ENCODE data around the gene EZR.

EZR gene

GRCh38 chr6:158735009-158735408 lies 84.2 kb downstream of the EZR start:
- Histone ChIP-seq H2AFZ (ENCODE audit: low read length) (no peak overlapping the region), H3K4me1 (ENCODE audit: insufficient read depth, low read length, severe bottlenecking) (no peaks in the 10 kb centered on the region), H3K9me3 (ENCODE audit: low read length) (peaks cover 20% of the 10 kb centered on the region), H3K4me3 (ENCODE audit: low read depth, low read length, poor library complexity, severe bottlenecking) (no peak overlapping the region), H3K4me2 (ENCODE audit: low read length) (no peak overlapping the region), H3K9me2 (ENCODE audit: low read depth, low read length) (no peaks in the 10 kb centered on the region), H3F3A (ENCODE audit: insufficient read depth, low read length) (no peaks in the 10 kb centered on the region), H3K79me2 (ENCODE audit: insufficient read depth, low read length) (no peaks in the 10 kb centered on the region), H3K9ac (ENCODE audit: low read length) (no peak overlapping the region), H4K20me1 (ENCODE audit: insufficient read depth, low read length) (no peaks in the 10 kb centered on the region), H3K27ac (ENCODE audit: low read depth, low read length, poor library complexity, severe bottlenecking) (no peak overlapping the region), H3K36me3 (ENCODE audit: insufficient read depth, low read length) (peaks cover 4% of the 10 kb centered on the region; the same call in 1 of the 2 replicates), H3K27me3 (ENCODE audit: insufficient read depth, low read length) (no peaks in the 10 kb centered on the region)
- TF ChIP-seq EZH2 (IDR thresholded peaks at IDR 0.05; ENCODE audit: borderline replicate concordance, low read length) (no peak), CTCF (IDR thresholded peaks at IDR 0.05; ENCODE audit: low read length) (no peak)

GRCh38 chr6:158730541-158730907 lies 88.6 kb downstream of the EZR start:
- H3F3A ChIP-seq (ENCODE audit: insufficient read depth, low read length) = no peaks in the 10 kb centered on the region
- no peak for TF ChIP-seq CTCF (IDR thresholded peaks at IDR 0.05; ENCODE audit: low read length)
- no peak for TF ChIP-seq EZH2 (IDR thresholded peaks at IDR 0.05; ENCODE audit: borderline replicate concordance, low read length)
- H3K4me2 ChIP-seq (ENCODE audit: low read length) = no peak overlapping the region
- no peak overlapping the region for H2AFZ ChIP-seq (ENCODE audit: low read length)
- H3K27me3 ChIP-seq (ENCODE audit: insufficient read depth, low read length) = no peaks in the 10 kb centered on the region
- no peak overlapping the region for H3K9ac ChIP-seq (ENCODE audit: low read length)
- peaks cover 4% of the 10 kb centered on the region; the same call in 1 of the 2 replicates for H3K36me3 ChIP-seq (ENCODE audit: insufficient read depth, low read length)
- H3K9me2 ChIP-seq (ENCODE audit: low read depth, low read length) = no peaks in the 10 kb centered on the region
- peaks cover 20% of the 10 kb centered on the region for H3K9me3 ChIP-seq (ENCODE audit: low read length)
- no peaks in the 10 kb centered on the region for H3K79me2 ChIP-seq (ENCODE audit: insufficient read depth, low read length)
- no peaks in the 10 kb centered on the region for H3K4me1 ChIP-seq (ENCODE audit: insufficient read depth, low read length, severe bottlenecking)
- no peak overlapping the region for H3K27ac ChIP-seq (ENCODE audit: low read depth, low read length, poor library complexity, severe bottlenecking)
- H4K20me1 ChIP-seq (ENCODE audit: insufficient read depth, low read length) = no peaks in the 10 kb centered on the region
- H3K4me3 ChIP-seq (ENCODE audit: low read depth, low read length, poor library complexity, severe bottlenecking) = no peak overlapping the region

- Histone ChIP-seq H3K27me3 (ENCODE audit: insufficient read depth, low read length) (no peaks in the 10 kb centered on the region), H3K4me2 (ENCODE audit: low read length) (no peak overlapping the region), H3K79me2 (ENCODE audit: insufficient read depth, low read length) (no peaks in the 10 kb centered on the region), H3K9me2 (ENCODE audit: low read depth, low read length) (no peaks in the 10 kb centered on the region), H3K9ac (ENCODE audit: low read length) (no peak overlapping the region), H3K36me3 (ENCODE audit: insufficient read depth, low read length) (peaks cover 3% of the 10 kb centered on the region; the same call in 1 of the 2 replicates), H3F3A (ENCODE audit: insufficient read depth, low read length) (no peaks in the 10 kb centered on the region), H2AFZ (ENCODE audit: low read length) (no peak overlapping the region), H3K27ac (ENCODE audit: low read depth, low read length, poor library complexity, severe bottlenecking) (no peak overlapping the region), H3K9me3 (ENCODE audit: low read length) (peaks cover 20% of the 10 kb centered on the region), H3K4me1 (ENCODE audit: insufficient read depth, low read length, severe bottlenecking) (peaks cover 2% of the 10 kb centered on the region), H4K20me1 (ENCODE audit: insufficient read depth, low read length) (no peaks in the 10 kb centered on the region), H3K4me3 (ENCODE audit: low read depth, low read length, poor library complexity, severe bottlenecking) (no peak overlapping the region)
- TF ChIP-seq CTCF (IDR thresholded peaks at IDR 0.05; ENCODE audit: low read length) (no peak), EZH2 (IDR thresholded peaks at IDR 0.05; ENCODE audit: borderline replicate concordance, low read length) (no peak)
Observed at GRCh38 chr6:158729906-158730540, 89.1 kb downstream of the EZR start.
